Small intestine (tissue), 7 donors: Measurements from ENCODE around the gene DNTT. TPM values are rescaled to one million over a fixed set of nuclear protein-coding genes. Genes with fewer than 3 reads are reported as not detected.
A peak's percentile ranks its signal among the peaks of the same experiment; 100 is the strongest.

Experiments
- DNase-seq, 2 donors: peaks; one replicate each; pipeline versions ENCODE4 v3.0.0 to v3.0.0-alpha.2; 2013
- FAIRE-seq: peaks from 2 replicates; lab custom pipeline; 2012; peaks lifted over from hg19 to GRCh38; lab: Jason Lieb, UNC
- H3K27ac ChIP-seq, 3 donors: one replicate each; pipeline ENCODE4 v1.5.1; 2013; ENCODE audit warnings: low read length in 2 of 3, mild to moderate bottlenecking in 2 of 3, control low read depth in 1 of 3, inconsistent platforms in 1 of 3, low read depth in 1 of 3, moderate library complexity in 1 of 3
- H3K27me3 ChIP-seq, 3 donors: one replicate each; pipeline ENCODE4 v1.6.1; 2013; ENCODE audit warnings: low read length in 3 of 3, inconsistent platforms in 1 of 3; ENCODE audit not compliant: control insufficient read depth in 3 of 3, insufficient read depth in 3 of 3
- H3K36me3 ChIP-seq, 3 donors: one replicate each; pipeline ENCODE4 v1.6.1; 2013; ENCODE audit warnings: low read length in 3 of 3, inconsistent platforms in 1 of 3, low read depth in 1 of 3, mild to moderate bottlenecking in 1 of 3, moderate library complexity in 1 of 3; ENCODE audit not compliant: control insufficient read depth in 3 of 3, insufficient read depth in 2 of 3
- H3K4me1 ChIP-seq, 3 donors: one replicate each; pipeline ENCODE4 v1.6.1; 2013; ENCODE audit warnings: low read length in 2 of 3, inconsistent platforms in 1 of 3, low read depth in 1 of 3, mild to moderate bottlenecking in 1 of 3, moderate library complexity in 1 of 3; ENCODE audit not compliant: control insufficient read depth in 3 of 3, insufficient read depth in 2 of 3
- H3K4me3 ChIP-seq, 3 donors: one replicate each; pipeline ENCODE4 v1.5.1; 2013; ENCODE audit warnings: low read length in 3 of 3, control low read depth in 1 of 3, inconsistent platforms in 1 of 3, low read depth in 1 of 3, mild to moderate bottlenecking in 1 of 3, moderate library complexity in 1 of 3
- H3K9me3 ChIP-seq, 2 donors: one replicate each; pipeline ENCODE4 v1.6.1; 2013; ENCODE audit warnings: low read depth in 1 of 2, low read length in 1 of 2; ENCODE audit not compliant: control insufficient read depth in 2 of 2, insufficient read depth in 1 of 2
- WGBS, 3 donors: extraction: QIAGEN DNeasy Blood & Tissue Kit; methylation state at CpG; one replicate each; pipeline ENCODE4 v1.1.7; 2013; 5-methylcytosine and 5-hydroxymethylcytosine counted together
- polyA plus RNA-seq, 4 donors: library from polyadenylated mRNA; stranded (reverse) in 3 of 4; unstranded in 1 of 4; fragments of 200-250 nt in 3 of 4; fragments of 120-200 nt in 1 of 4; gene quantifications; one replicate each; pipeline versions ENCODE4 v1.2.1 to v1.2.3, GENCODE V29; 2013
- donor health status: healthy with polysubstance abuse.
- donor health status: control.
- donor health status: control.
- donor health status: Bipolar disorder and iron deficiency.
- donor health status: healthy.

Gene DNTT
- polyA plus RNA-seq, 4 donors: 0.16 TPM; not detected in 3

GRCh38 chr10:96280859-96281258 lies 23.4 kb upstream of the DNTT start:
- Histone ChIP-seq H3K4me3 (no peak overlapping the region), H3K27me3 (no peaks in the 10 kb centered on the region), H3K27ac (no peak overlapping the region), H3K4me1 (peaks cover 0 to 14% (median 7%) of the 10 kb centered on the region in 3 donors), H3K36me3 (no peaks in the 10 kb centered on the region), H3K9me3 (no peaks in the 10 kb centered on the region)
- FAIRE-seq (no peak), DNase-seq (no peak)
- 75 to 89% (median 84%) methylated on average over 2 of the region's 2 CpGs for WGBS, 3 donors

GRCh38 chr10:96281444-96282029 lies 22.7 kb upstream of the DNTT start:
- Histone ChIP-seq H3K36me3 (no peaks in the 10 kb centered on the region), H3K27me3 (no peaks in the 10 kb centered on the region), H3K27ac (no peak overlapping the region), H3K4me1 (peaks cover 0 to 9% (median 7%) of the 10 kb centered on the region in 3 donors), H3K9me3 (no peaks in the 10 kb centered on the region), H3K4me3 (no peak overlapping the region)
- DNase-seq: peak; percentile 31 to 59
- 41 to 71% (median 53%) methylated on average over 3 of the region's 3 CpGs for WGBS, 3 donors
- FAIRE-seq: no peak

- no peak overlapping the region for H3K4me3 ChIP-seq
- no peaks in the 10 kb centered on the region for H3K36me3 ChIP-seq
- H3K4me1 ChIP-seq: peaks cover 0 to 21% (median 7%) of the 10 kb centered on the region in 3 donors
- no peaks in the 10 kb centered on the region for H3K27me3 ChIP-seq
- no peak overlapping the region for H3K27ac ChIP-seq
- DNase-seq: no peak
- no peak for FAIRE-seq
- H3K9me3 ChIP-seq: no peaks in the 10 kb centered on the region
- 66 to 79% (median 69%) methylated on average over 2 of the region's 2 CpGs for WGBS, 3 donors
These were observed 20.9 kb upstream of the DNTT start for GRCh38 chr10:96283351-96283750.

- Histone ChIP-seq H3K36me3 (no peaks in the 10 kb centered on the region), H3K9me3 (no peaks in the 10 kb centered on the region), H3K4me3 (no peak overlapping the region), H3K4me1 (peaks cover 0 to 21% (median 7%) of the 10 kb centered on the region in 3 donors), H3K27me3 (no peaks in the 10 kb centered on the region), H3K27ac (no peak overlapping the region)
- 88 to 93% (median 89%) methylated on average over 6 of the region's 6 CpGs for WGBS, 3 donors
- DNase-seq (no peak), FAIRE-seq (no peak)
These were observed 20.5 kb upstream of the DNTT start for GRCh38 chr10:96283756-96284155.

GRCh38 chr10:96285331-96285752 lies 18.9 kb upstream of the DNTT start:
- FAIRE-seq (no peak), DNase-seq (peak; percentile 32 to 51)
- Histone ChIP-seq H3K36me3 (no peaks in the 10 kb centered on the region), H3K9me3 (no peaks in the 10 kb centered on the region), H3K27me3 (no peaks in the 10 kb centered on the region), H3K4me1 (peaks cover 0 to 21% (median 7%) of the 10 kb centered on the region in 3 donors), H3K4me3 (no peak overlapping the region), H3K27ac (no peak overlapping the region)
- 22 to 65% (median 51%) methylated on average over 8 of the region's 8 CpGs for WGBS, 3 donors

GRCh38 chr10:96287392-96288105 lies 16.7 kb upstream of the DNTT start:
- WGBS, 3 donors: 7 to 23% (median 20%) methylated on average over 6 of the region's 6 CpGs
- FAIRE-seq: no peak
- H3K4me3 ChIP-seq: peak overlapping the region in 1 of 3 donors; percentile 9

GRCh38 chr10:96288151-96288621 lies 16.0 kb upstream of the DNTT start:
- Histone ChIP-seq H3K27ac (peak overlapping the region in 2 of 3 donors; percentile 25 to 92), H3K36me3 (no peaks in the 10 kb centered on the region), H3K4me1 (peaks cover 0 to 21% (median 7%) of the 10 kb centered on the region in 3 donors), H3K4me3 (peak overlapping the region in 1 of 3 donors; percentile 27), H3K9me3 (no peaks in the 10 kb centered on the region), H3K27me3 (no peaks in the 10 kb centered on the region)
- FAIRE-seq (no peak), DNase-seq (peak in 1 of 2 donors; percentile 73)
- 2 to 25% (median 10%) methylated on average over 5 of the region's 5 CpGs for WGBS, 3 donors

More at GRCh38 chr10:96287392-96288105, 16.7 kb upstream of the DNTT start:
- no peaks in the 10 kb centered on the region for H3K27me3 ChIP-seq
- DNase-seq: peak; percentile 85 to 89
- no peaks in the 10 kb centered on the region for H3K36me3 ChIP-seq
- H3K27ac ChIP-seq: peak overlapping the region; percentile 76 to 93 (median 92)
- H3K4me1 ChIP-seq: peaks cover 0 to 21% (median 7%) of the 10 kb centered on the region in 3 donors
- H3K9me3 ChIP-seq: no peaks in the 10 kb centered on the region

- 90 to 95% (median 95%) methylated on average over 9 of the region's 9 CpGs for WGBS, 3 donors
- Histone ChIP-seq H3K27ac (no peak overlapping the region), H3K4me1 (peaks cover 0 to 21% (median 7%) of the 10 kb centered on the region in 3 donors), H3K9me3 (no peaks in the 10 kb centered on the region), H3K27me3 (no peaks in the 10 kb centered on the region), H3K4me3 (no peak overlapping the region), H3K36me3 (no peaks in the 10 kb centered on the region)
- DNase-seq: no peak
- FAIRE-seq: no peak
These were observed 14.9 kb upstream of the DNTT start for GRCh38 chr10:96289218-96289910.
